G401 (cell line): ENCODE results near the gene UBE2E2. TPM values are rescaled to one million over a fixed set of nuclear protein-coding genes. Genes with fewer than 3 reads are reported as not detected.
"Not testable (repeated sequence)": the region's sequence is repeated elsewhere in the genome, so short reads cannot be mapped to it uniquely, and the experiment has no call there.

Experiments
- DNase-seq: peaks from one replicate; pipeline ENCODE4 v3.0.0-alpha.2; 2015; ENCODE audit warnings: low spot score
- in situ Hi-C: cut with HindIII; loops from 2 replicates; pipeline ENCODE4 v1.10.0; 2016; ENCODE audit warnings: low sequenced_read_pairs, mixed read lengths
- total RNA-seq: library from RNA; depleted of rRNA; stranded (reverse); fragments of >200 nt; shearing (Covaris generic); gene quantifications from 2 replicates; pipeline ENCODE4 v1.2.3, GENCODE V29; 2014; rRNA removed

Gene UBE2E2
- total RNA-seq = not detected in 2 replicates

DNA sequence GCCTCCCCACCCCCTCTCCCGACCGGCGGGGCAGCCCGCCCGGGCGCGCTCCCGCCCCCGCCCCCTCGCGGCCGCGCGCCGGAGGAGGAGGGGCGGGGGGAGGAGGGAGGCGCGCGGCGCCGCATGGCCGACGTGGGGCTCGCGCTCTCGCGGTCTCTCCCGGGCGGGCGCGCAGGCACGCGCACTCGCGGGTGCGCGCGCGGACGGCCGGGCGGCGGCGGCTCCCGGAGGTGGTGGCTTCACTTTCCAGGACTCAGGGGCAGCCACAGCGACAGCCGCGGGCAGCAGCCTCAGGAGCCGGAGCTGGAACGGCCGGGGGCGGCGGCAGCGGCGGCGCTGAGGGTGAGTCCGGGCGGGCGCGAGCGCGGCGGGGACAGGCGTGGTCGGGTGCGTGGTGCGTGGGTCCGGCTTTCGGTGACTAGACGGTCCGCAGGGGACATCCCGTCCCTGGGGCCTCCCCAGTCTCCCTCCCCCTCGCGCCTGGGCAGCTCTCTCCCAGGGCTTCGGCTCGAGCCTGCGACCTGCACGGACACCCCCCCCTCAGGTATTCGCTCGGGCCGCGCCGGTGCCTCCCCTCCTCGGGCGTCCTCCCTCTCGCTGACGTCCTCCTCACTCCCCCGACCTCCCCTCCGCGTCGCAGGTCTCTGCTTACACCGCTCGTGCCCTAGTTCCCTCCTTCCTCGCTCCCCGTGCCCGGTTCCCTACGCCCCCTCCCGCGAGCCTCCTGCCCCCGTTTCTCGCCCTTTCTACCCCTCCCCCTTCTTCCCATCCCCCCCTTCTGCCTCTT, at the start of gene UBE2E2:
TSS of gene UBE2E2 (plus strand) at position 407 of the 787 bp plus-strand sequence.
- in situ Hi-C loops = no loop called here
- DNase-seq = peak; percentile 66

DNA sequence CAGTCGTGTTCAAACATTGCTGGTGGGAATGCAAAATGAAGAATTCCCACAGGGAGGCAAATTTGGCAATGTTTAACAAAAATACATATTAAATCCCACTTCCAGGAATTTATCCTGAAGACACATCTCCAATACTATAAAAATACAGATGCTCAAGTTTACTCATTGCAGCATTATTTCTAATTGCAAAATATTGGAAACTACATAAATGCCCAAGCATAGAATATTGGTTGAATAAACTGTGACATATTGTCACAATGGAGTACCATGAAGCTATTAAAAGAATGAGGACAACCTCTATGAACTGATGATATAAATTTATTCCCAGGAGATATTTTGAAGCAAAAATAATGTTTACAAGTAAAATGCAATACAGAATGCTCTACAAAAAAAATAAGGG, 49.7 kb upstream of the UBE2E2 start:
- DNase-seq = no peak
- in situ Hi-C loops = no loop called here

DNA sequence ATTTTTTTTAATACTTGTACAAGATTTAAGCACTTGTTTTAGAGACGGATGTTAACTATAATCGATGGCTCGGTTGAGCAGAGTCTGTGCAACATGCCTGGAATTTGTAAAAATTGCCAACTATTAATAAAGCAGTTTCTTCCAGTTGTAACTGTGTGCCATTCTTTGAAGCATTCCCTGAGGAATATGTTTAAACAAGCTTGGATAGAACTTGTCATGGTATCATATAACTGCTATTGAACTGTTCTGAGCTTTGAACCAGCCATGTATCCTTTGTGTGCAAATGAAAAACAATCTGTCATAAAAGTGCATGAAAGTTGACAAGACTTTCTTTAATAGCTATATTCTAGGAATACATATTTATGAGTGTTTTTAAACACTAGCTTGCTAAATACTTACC, 45.8 kb upstream of the UBE2E2 start:
- in situ Hi-C loops = no loop called here
- no peak for DNase-seq

DNA sequence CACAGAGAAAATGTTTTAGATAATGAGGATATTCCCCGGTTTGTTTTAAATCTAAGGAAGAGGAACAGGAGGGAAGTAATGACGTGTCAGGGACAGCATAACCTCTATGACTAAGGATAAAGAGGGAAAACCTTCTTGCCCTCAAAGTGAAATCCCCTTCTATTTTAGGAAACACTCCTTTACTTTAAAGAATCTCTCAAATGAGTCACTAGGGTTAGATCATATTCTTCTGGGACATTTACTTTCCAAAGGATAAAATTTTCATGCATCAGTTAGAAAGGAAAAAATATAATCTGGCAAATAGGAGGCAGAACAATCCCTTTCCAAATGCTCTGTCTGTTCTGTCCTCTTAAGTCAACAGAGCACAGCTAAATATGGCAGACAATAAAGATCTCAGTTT, 43.2 kb upstream of the UBE2E2 start:
- DNase-seq = no peak
- in situ Hi-C loops = no loop called here

DNA sequence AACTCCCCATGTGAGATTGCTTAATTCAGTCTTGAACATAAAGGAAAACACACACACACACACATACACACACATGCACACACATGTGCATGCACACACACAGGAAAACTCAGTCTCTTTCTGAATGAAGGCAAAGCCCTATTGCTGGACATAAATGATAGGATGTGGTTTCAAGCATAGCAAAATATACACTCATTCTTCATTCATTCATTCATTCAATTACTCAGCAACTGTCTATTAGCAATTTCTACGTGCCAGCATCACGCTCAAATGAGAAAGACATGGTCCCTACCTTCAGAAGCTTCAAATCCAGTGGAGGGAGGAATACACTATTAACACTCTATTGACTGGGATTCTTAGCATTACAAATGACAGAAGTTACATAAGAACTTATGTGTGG, 41.8 kb upstream of the UBE2E2 start:
- in situ Hi-C loops = no loop called here
- DNase-seq = no peak

DNA sequence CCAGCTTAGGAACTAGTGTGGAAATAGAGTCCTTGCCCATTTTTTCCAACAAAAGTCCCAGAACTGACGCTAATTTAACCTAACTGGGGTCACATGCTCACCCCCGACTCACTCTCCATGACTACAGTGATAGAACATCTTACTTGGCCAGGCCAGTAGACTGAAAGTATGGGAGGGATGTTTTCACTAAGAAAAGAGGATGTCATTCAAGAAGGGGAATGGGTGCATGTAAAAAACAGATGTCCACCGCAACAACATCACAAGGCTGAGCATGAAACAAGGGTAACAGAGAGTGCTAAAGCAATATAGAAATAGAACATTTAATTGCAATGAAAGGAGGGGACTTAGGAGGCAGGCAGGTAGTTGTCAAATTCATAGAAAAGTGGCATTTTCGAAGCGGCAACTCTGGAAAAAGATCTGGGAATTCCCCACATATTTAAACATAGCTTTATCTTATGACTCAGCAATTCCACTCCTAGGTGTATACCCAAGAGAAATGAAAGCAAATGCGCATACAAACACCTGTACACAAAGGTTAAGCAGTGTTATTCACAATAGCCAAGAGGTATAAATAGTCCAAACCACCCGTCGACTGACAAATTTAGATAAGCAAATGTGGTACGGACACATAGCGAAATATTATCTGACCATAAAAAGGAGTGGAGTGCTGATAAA, 41.1 kb upstream of the UBE2E2 start:
- in situ Hi-C loops = no loop called here
- no peak for DNase-seq

DNA sequence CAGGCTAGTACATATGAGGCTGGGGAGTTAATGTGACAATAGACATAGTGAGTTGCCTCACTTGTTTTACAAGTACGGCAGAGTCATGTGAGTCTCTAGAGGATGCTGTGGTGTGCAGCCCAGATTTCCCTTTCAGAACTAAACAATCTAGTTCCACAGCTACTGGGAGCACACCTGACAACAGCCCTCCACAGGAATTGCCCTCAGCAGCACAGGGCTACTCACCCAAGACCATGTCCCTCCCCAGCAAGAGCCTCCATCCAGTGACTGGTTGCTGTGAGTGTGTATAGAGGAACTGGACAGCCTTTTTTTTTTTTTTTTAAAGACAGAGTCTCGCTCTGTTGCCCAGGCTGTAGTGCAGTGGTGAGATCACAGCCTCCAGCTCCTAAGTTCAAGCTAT, 40.2 kb upstream of the UBE2E2 start:
- DNase-seq = no peak
- in situ Hi-C loops = no loop called here

DNA sequence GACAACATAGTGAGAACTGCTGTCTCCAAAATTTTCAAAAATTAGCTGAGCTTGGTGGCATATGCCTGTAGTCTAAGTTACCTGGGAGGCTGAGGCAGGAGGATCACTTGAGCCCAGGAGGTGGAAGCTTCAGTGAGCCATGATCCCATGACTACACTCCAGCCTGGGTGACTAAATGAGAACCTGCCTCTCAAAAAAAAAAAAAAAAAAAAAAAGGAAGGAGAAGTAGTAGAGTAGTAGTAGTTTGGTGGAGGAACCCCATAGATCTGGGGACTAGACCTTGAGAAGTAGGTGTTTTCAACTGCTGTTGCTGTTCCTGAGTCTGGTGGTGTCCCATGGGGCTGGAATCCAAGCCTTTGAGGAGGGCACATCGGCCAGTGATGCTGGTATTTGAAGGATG, 38.4 kb upstream of the UBE2E2 start:
- in situ Hi-C loops = no loop called here
- no peak for DNase-seq

DNA sequence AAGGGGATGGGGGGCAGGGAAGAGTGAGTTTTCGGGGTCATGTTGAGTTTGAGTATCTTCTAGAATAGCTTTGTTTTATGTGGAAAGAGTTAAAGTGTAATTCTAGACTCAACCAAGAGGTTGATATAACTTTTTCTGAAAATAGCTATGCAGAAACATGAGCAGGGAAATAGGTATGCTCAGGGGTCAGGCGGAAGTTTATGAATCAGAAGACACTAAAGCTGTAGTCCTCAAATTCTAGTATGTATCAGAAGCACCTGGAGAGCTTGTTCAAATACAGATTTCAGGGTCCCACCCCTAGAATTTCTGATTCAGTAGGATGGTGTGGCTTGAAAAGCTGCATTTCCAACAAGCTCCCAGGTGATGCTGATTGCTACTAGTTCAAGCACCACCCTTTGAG, 37.6 kb upstream of the UBE2E2 start:
- in situ Hi-C loops = no loop called here
- DNase-seq = no peak

DNA sequence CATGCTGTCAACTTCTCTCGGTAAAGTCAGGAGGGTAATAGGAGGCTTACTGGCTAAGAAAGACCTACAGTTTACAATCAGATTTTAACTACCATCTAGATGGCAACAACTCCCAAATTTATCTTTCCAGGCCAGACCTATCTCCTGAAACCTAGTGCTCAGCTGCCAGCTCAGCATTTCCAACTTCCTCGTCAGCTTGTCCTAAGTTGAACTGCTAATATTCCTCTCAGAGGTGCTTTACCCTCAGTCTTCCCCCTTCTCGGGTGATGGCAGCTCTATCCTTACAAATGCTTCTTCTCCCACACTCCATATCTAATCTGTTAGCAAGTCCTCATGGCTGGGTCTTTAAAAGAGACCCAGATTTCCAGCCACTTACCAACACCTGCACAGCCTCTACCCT, 36.9 kb upstream of the UBE2E2 start:
- no peak for DNase-seq
- in situ Hi-C loops = no loop called here

DNA sequence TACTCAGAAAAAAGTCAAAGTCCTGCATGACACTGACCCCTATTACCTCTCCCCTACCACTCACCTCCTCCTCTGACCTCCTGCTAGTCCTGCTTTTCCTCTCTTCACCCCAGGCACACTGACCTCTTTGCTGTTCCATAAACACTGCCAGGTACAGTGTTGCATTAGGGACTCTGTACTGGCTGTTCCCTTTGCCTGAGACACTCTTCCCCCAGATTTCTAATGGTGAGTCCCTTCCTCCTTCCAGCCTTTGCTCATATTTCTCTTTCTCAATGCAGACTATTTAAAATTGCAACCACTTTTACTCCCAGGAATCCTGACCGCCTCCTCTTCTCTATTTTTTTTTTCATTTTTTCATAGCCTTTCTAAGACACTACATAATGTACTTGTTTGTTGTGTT, 36.3 kb upstream of the UBE2E2 start:
- in situ Hi-C loops = no loop called here
- DNase-seq = no peak

DNA sequence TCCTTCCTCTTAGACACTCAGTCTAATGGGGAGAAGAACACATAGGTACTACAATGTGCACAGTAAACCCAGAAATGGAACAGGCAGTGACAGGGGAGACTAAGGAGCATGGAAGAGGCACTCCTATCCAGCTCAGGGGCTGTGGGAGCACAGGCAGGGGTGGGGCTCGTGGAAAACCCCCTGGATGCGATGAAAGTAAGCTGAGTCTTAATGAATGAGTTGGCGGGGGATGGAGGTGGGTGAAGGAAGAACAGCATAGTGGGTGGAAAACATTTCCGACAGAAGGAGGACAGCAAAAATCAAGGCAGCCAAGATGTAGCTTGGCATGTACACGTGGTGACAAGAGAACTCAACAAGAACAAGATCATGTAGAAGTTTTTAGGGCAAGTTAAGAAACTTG, 33.6 kb upstream of the UBE2E2 start:
- no peak for DNase-seq

DNA sequence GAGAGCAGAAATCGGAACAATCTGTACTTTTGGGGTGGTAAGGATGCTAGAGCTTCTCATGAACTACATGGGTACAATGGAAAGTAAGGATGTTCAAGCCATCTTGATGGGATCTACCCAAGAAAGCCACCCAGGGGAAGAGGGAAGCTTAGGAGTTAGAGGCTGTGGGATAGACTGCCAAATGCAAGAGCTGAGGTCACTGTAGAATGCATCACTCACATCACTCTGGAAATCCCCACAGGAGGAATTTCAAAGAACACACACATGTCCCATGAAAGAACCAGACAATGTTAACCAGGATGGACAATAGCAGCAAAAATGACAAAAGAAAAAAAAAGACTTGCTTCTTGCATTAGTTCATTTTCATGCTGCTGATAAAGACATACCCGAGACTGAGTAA, 32.8 kb upstream of the UBE2E2 start:
- no peak for DNase-seq
- in situ Hi-C loops = no loop called here

More for the DNA sequence above, 33.6 kb upstream of the UBE2E2 start:
- in situ Hi-C loops = no loop called here

DNA sequence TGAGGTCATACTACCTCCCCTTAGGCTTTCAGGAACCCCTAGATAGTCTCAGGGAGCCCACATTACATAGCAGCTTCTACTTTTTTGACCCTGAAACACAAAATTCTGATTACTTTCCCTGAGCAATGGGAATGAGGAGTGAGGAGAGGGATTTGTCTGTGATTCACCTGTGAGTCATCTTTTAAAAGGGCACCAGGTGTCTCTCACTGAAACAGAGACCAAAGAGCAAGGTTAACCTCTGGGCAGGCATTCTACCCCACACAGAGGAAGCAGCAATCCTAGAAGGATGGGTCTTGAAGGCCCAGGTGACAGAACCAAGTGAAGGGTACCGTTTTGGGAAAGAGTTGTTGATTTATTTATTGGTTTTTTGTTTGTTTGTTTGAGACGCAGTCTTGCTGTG, 31.1 kb upstream of the UBE2E2 start:
- in situ Hi-C loops = no loop called here
- no peak for DNase-seq

DNA sequence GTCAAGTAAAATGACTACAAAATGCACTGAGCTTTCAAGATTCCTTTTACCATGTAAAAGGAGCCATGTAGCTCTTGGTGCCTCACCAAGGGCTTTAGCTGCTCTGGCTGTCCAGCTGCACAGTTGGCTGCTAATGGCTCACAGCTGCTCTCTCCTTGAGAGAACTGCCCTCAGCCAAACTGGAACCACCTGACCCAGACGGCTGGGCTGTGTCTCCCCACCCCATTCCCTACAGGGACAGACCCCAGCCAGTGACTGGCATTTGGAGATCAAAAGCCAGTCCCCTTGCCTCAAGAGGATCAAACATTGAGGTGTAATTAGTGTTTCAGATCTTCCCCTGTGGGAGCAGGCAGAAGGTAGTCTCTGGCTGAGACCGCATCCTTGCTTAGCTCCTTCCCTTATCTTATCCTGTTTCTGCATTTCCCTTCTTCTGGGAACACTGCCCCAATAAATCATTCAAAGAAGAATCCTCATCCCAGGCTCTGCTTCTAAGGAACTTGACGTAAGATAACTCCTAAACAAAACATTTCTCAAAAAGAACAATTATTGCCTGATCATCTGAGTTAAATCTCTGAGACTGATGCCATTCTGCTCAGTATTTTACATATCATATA, 28.6 kb upstream of the UBE2E2 start:
- in situ Hi-C loops = no loop called here

DNA sequence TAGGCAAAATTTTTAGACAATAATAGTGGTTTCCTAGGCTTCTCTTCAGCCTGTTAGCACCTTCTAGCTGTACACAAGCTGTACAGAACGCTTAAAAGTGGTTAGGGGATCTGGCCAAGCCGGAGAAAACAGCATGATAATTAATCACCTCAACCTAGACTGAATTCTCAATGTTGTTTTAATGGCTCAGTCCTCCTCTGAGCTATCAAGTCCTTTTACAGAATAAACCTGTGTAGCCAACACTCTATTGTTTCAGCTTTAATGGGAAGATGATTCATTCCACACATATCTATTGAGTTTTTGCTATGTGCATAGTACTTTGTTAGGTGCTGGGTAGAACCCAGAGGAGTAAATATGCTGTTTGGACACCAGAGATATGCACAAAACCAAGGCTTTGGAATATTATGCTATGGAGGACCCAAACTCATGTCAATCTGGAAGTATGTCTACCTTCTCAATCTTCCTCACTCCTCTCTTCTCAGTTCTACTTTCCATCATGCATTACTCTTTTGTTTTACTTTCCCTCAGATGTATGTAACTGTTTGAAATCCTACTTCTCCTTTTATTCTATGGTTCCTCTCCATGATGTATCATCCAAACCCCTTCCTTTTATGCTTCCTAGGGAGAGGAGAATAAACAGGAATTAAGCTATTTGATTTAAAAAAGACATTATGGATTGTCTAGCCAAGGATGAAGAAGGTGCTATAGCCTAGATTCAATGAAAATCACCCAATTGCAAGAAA, 27.6 kb upstream of the UBE2E2 start:
- DNase-seq = no peak
- in situ Hi-C loops = no loop called here

More for the DNA sequence above, 28.6 kb upstream of the UBE2E2 start:
- no peak for DNase-seq

DNA sequence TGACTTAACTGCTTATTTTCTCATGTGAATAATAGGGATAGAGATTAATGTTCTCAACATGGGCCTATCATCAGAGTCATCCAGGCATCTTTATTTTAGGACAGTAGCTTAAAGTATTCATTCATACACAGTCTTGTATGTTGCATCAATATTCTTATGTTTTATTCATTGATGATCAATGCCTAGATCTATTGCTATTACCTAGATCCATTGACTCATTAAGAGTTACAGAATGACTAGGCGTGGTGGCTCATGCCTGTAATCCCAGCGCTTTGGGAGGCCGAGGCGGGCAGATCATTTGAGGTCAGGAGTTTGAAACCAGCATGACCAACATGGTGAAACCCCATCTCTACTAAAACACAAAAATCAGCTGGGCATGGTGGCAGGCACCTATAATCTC, 26.3 kb upstream of the UBE2E2 start:
- DNase-seq = not testable (repeated sequence)

DNA sequence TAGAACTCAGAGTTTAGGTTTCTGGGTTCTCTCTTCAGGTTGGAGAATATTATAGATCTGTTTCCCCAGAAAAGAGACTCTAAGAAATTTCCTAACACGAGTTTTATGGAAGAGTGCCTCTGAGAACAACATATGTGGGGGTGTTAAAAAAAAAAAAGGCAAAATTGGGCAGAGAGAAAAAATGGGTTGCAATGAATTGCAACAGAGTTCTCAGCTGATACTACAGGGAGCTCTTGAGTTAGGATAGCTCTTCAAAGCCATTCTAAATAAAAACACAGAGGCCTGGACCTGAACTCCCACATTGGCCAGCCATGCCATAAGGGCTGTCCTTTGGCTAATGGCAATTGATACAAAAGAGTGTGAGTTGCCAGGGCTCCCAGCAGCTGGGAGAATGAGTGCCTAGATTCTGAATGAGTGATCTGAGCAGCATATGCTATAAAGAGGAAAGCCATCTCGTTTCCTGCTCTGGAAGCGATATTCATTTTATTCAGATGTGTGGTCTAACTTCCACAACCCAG, 20.1 kb upstream of the UBE2E2 start:
- in situ Hi-C loops = no loop called here
- no peak for DNase-seq

More for the DNA sequence above, 26.3 kb upstream of the UBE2E2 start:
- in situ Hi-C loops = not testable (repeated sequence)

DNA sequence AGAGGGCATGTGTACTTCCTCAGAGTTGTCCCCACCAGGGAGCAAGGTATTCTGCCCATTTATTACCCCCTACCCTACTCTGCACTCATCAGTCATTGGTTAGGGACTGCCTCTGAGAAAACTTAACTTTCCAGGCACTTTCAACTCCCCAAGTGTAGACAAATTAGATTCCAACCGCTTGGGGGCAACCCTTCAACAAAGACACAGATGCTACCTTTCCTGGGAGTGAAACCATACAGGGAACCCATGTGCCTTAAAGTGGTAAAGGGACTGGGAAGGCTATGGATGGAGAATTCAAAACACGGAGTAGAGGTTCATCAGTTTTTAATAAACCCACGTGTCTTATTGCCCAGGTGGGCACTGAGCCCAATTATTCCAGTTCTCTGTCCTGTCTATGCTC, 19.4 kb upstream of the UBE2E2 start:
- in situ Hi-C loops = no loop called here
- DNase-seq = peak; percentile 57

DNA sequence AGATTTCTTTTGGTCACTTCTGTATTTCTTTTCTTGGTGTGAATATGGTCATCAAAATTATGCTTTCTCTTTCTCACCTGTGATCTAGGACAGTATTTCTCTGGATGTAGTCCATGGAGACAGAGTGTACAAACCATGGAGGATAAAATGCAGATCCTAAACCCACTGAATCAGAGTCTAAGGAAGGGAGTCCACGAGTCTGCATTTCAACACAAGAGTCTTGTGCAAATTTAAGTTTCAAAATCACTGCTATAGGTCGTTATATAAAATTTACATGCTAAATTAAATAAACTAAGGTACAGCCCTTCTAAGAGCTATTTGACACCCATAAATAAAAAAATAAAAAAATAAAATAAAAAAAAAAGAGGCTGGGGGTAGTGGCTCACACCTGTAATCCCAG, 17.3 kb upstream of the UBE2E2 start:
- in situ Hi-C loops = no loop called here
- DNase-seq = no peak
